ENCODE data around the gene ANO7.
A peak's percentile ranks its signal among the peaks of the same experiment; 100 is the strongest.

The ANO7 gene

GRCh38 chr2:241248897-241249296, 60.4 kb downstream of the ANO7 start:
- no peak for FAIRE-seq
- DNase-seq (ENCODE audit: insufficient read length, low spot score), result no peak
- TF ChIP-seq CTCF (IDR thresholded peaks at IDR 0.05; ENCODE audit: insufficient read depth, missing control alignments), result no peak

GRCh38 chr2:241249654-241250053, 61.2 kb downstream of the ANO7 start:
- FAIRE-seq, result no peak
- TF ChIP-seq CTCF (IDR thresholded peaks at IDR 0.05; ENCODE audit: insufficient read depth, missing control alignments), result no peak
- no peak for DNase-seq (ENCODE audit: insufficient read length, low spot score)

- no peak for TF ChIP-seq CTCF (IDR thresholded peaks at IDR 0.05; ENCODE audit: insufficient read depth, missing control alignments)
- FAIRE-seq (no peak), DNase-seq (ENCODE audit: insufficient read length, low spot score) (no peak)
Observed at GRCh38 chr2:241252778-241253475, 64.5 kb downstream of the ANO7 start.

- DNase-seq (ENCODE audit: insufficient read length, low spot score) (no peak), FAIRE-seq (no peak)
- TF ChIP-seq CTCF (IDR thresholded peaks at IDR 0.05; ENCODE audit: insufficient read depth, missing control alignments), result no peak
Observed at GRCh38 chr2:241254904-241255351, 66.5 kb downstream of the ANO7 start.

GRCh38 chr2:241255542-241256167, 67.2 kb downstream of the ANO7 start:
- peak; percentile 11 for DNase-seq (ENCODE audit: insufficient read length, low spot score)
- no peak for TF ChIP-seq CTCF (IDR thresholded peaks at IDR 0.05; ENCODE audit: insufficient read depth, missing control alignments)
- FAIRE-seq, result no peak

- FAIRE-seq, result no peak
- TF ChIP-seq CTCF (IDR thresholded peaks at IDR 0.05; ENCODE audit: insufficient read depth, missing control alignments), result no peak
- DNase-seq (ENCODE audit: insufficient read length, low spot score), result peak; percentile 10
Observed at GRCh38 chr2:241256168-241256545, 67.7 kb downstream of the ANO7 start.

GRCh38 chr2:241257419-241258032, 69.0 kb downstream of the ANO7 start:
- no peak for FAIRE-seq
- peak; percentile 4 for DNase-seq (ENCODE audit: insufficient read length, low spot score)
- TF ChIP-seq CTCF (IDR thresholded peaks at IDR 0.05; ENCODE audit: insufficient read depth, missing control alignments), result no peak

All from D721Med (cell line).